Measurements from ENCODE around the gene CCNE1.
"Not testable (repeated sequence)": the region's sequence is repeated elsewhere in the genome, so short reads cannot be mapped to it uniquely, and the experiment has no call there.

The CCNE1 gene

GRCh38 chr19:29815231-29815630, 3.4 kb downstream of the CCNE1 start:
- no peak for DNase-seq (ENCODE audit: low read depth)

- no peak for DNase-seq (ENCODE audit: low read depth)
These were observed 5.5 kb downstream of the CCNE1 start for GRCh38 chr19:29817316-29817715.

- DNase-seq (ENCODE audit: low read depth), result no peak
These were observed 7.5 kb downstream of the CCNE1 start for GRCh38 chr19:29819300-29819699.

DNA sequence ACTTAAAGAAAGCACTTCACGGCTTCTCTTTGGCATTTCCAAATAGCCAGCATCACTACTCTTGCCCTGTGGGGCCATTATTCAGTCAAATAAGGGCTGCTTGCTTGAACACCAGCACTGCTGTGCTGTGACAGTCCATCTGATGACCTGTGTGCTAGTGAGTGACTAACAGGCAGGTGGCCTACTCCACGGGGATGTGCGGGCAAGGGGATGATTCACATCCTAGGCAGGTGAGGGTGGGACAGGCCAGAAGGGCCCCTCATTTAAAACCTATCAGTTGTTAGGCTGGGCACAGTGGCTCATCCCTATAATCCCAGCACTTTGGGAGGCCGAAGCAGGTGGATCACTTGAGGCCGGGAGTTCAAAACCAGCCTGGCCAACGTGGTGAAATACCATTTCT, 8.2 kb downstream of the CCNE1 start:
- no peak for DNase-seq (ENCODE audit: low read depth)

GRCh38 chr19:29823581-29824330, 12.0 kb downstream of the CCNE1 start:
- no peak for DNase-seq (ENCODE audit: low read depth)

GRCh38 chr19:29825263-29825662, 13.5 kb downstream of the CCNE1 start:
- DNase-seq (ENCODE audit: low read depth), result not testable (repeated sequence)

DNA sequence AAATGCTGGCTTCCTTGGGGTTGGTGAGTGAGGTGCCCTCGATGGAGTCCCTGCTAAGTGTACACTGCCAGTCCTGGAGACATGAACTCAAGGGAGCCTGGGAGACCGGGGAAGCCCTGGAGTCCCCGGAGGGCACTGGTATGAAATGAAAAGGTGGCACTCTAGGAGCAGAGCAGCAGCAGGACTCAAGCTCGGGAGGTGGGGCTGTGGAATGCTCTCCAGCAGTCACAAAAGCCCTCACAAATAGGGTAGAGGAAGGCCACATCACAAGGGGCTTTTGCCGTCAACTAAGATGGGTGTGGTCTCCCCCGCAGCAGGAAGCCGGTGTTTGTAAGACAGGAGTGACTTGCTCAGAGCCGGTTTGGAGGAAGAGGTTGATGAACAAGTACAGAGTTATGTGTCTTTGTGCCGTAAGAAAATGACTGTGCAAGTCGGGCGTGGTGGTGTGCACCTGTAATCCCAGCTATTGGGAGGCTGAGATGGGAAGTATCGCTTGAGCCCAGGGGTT, 19.3 kb downstream of the CCNE1 start:
- peak; percentile 38 for DNase-seq (ENCODE audit: low read depth)

GRCh38 chr19:29831686-29832085, 19.9 kb downstream of the CCNE1 start:
- no peak for DNase-seq (ENCODE audit: low read depth)

- no peak for DNase-seq (ENCODE audit: low read depth)
These were observed 21.0 kb downstream of the CCNE1 start for GRCh38 chr19:29832801-29833200.

DNA sequence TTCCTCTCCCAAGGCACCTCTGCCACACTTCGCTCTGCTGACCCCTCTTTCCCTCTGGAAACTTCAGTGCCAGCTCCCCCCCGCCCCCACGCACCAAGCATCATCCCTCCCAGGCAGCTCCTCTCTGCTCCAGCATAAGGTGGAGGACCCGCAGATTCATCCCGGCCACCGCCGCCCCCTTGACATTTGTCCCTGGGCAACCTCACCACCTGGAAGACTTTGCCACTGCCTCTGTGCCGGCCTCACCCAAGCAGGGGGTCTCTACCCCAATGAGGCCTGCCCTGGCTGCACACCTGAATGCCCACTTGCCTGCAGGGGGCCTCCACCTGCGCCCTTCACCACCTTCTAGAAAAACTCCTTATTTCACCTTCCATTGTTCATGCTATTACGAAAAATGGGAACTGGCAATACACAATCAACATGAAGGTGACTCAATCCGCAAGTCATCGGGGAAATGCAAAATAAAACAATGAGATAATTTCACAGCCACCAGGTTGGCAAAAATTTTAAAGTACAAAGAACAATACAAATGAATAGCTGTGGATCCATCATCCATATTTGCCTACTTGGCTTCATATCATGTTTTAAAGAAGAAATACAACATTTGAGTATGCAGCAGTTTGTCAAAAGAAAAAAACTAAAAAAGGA, 21.9 kb downstream of the CCNE1 start:
- DNase-seq (ENCODE audit: low read depth), result no peak

GRCh38 chr19:29834991-29835846, 23.4 kb downstream of the CCNE1 start:
- DNase-seq (ENCODE audit: low read depth), result no peak

- no peak for DNase-seq (ENCODE audit: low read depth)
These were observed 24.6 kb downstream of the CCNE1 start for GRCh38 chr19:29836409-29836825.

- no peak for DNase-seq (ENCODE audit: low read depth)
These were observed 25.7 kb downstream of the CCNE1 start for GRCh38 chr19:29837448-29837981.

- no peak for DNase-seq (ENCODE audit: low read depth)
These were observed 26.2 kb downstream of the CCNE1 start for GRCh38 chr19:29837996-29838395.

GRCh38 chr19:29840066-29840950, 28.5 kb downstream of the CCNE1 start:
- DNase-seq (ENCODE audit: low read depth), result no peak

DNA sequence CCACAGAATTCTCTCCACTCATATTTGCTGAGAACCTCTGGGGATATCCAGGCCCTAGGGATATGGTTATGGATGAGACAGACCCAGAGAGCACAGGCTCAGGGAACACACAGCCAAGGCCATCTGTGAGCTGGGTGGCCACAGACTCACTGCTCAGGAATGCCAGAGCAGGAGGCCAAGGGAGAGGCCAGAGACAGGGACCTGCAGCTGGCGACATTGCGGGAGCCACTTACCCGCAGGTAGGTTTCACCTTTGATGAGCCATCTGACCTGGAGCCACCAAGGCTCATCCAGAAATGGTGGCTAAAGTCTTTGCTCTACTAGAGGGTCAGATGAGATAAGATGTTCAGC, 29.4 kb downstream of the CCNE1 start:
- DNase-seq (ENCODE audit: low read depth), result no peak

GRCh38 chr19:29841559-29842367, 30.0 kb downstream of the CCNE1 start:
- DNase-seq (ENCODE audit: low read depth), result no peak

DNA sequence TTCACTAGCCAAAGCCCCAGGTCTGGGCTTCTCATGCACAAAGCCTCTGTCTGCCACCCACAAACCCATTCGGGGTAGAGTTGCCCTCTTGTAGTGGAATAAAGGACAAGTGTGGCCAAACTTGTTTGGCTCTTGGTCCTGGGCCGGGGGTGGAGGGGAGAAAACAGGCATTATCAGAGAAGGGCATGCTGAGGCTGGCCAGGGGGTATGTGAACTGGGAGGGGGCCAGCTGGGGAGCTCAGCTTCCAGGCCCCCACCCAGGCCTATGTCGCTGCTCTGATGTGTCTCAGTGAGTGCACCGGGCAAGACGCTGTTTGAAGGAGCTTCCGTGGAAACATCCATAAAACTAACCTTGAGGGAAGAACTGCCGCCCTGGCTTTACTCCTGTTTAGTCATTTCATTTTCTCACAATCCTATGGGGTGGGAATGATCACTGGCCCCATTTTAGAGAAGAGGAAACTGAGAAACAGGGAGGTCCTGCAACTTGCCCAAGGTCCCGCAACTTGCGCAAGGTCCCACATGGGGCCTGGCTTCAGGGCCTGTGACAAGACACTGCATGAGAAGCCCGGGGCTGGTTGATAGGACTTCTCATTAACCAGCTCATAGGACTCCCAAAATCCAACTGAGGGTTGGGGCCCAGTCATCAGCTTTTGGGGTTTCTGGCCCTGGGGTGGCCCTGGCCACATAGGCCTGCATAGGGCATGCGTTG, 30.8 kb downstream of the CCNE1 start:
- no peak for DNase-seq (ENCODE audit: low read depth)

- DNase-seq (ENCODE audit: low read depth), result no peak
These were observed 31.6 kb downstream of the CCNE1 start for GRCh38 chr19:29843180-29844051.

Measured in activated gamma-delta T cell treated with anti-CD3 and anti-CD28 coated beads, Interleukin-2, amount 50 U/mL, for 16 hours (primary cell).